K562 (cell line): Measurements from ENCODE around the gene MBD3L4. TPM values are rescaled to one million over a fixed set of nuclear protein-coding genes. Genes with fewer than 3 reads are reported as not detected.

Experiments
- ATAC-seq: fragments of 200-7000 bp; cut with Tn5 transposase; 3 replicates; pipeline ENCODE4 v1.9.1; 2020; ENCODE audit warnings: moderate library complexity
- BruUV-seq: library from RNA; stranded (reverse); fragments of 400-500 nt; replicated peaks from 2 replicates; lab custom pipeline; 2021; lab: Mats Ljungman, UMichigan
- CTCF ChIA-PET: fragments of 300-600 bp; formaldehyde crosslinking; extraction: SDS; loops from one replicate; lab custom pipeline; 2021; ENCODE audit warnings: low intra/inter-chr PET ratio; lab: Yijun Ruan, JAX
- POLR2A ChIA-PET: fragments of 300-600, 350-650 bp; sonication (Branson Sonifier 250); formaldehyde crosslinking; extraction: SDS; loops from one replicate; lab custom pipeline; 2021; ENCODE audit warnings: antibody characterized with exemption, inconsistent platforms; lab: Yijun Ruan, JAX
- DNase-seq, 4 experiments: peaks; one replicate each; pipeline versions ENCODE4 v3.0.0 to v3.0.0-alpha.2; 2011 to 2018; ENCODE audit warnings: low spot score in 3 of 4, mixed read lengths in 3 of 4; ENCODE audit errors: extremely low read depth in 1 of 4
- FAIRE-seq: peaks from 2 replicates; lab custom pipeline; 2011; peaks lifted over from hg19 to GRCh38; lab: Jason Lieb, UNC
- H2AFZ ChIP-seq: 2 replicates; pipeline ENCODE4 v1.6.0; 2011; ENCODE audit warnings: low read depth, low read length, control low read depth, inconsistent platforms
- H3K27ac ChIP-seq: fragments of 200-600 bp; 3 replicates; pipeline ENCODE4 v1.8.0; 2011; ENCODE audit warnings: low read depth, mild to moderate bottlenecking, control low read depth, inconsistent platforms, low read length, moderate library complexity, mixed read lengths; ENCODE audit errors: extremely low read depth
- H3K27me3 ChIP-seq, 2 experiments: fragments of 300-600 bp in 1 of 2; 2 replicates in 1 of 2; 3 replicates in 1 of 2; pipeline versions ENCODE4 v1.6.0 to v1.8.0; 2011; ENCODE audit warnings: inconsistent platforms in 2 of 2, low read length in 2 of 2, mild to moderate bottlenecking in 1 of 2, mixed read lengths in 1 of 2, moderate library complexity in 1 of 2; ENCODE audit not compliant: control insufficient read depth in 2 of 2, insufficient read depth in 2 of 2
- H3K36me3 ChIP-seq: fragments of 300-600 bp; 3 replicates; pipeline ENCODE4 v1.8.0; 2011; ENCODE audit warnings: mild to moderate bottlenecking, low read length, inconsistent platforms; ENCODE audit not compliant: control insufficient read depth, insufficient read depth
- H3K4me1 ChIP-seq, 2 experiments: fragments of 200-600 bp in 1 of 2; replicated peaks in 1 of 2; 2 replicates in 1 of 2; 3 replicates in 1 of 2; pipeline versions ENCODE4 v1.5.1 to v1.8.0; 2011; ENCODE audit warnings: inconsistent platforms in 2 of 2, low read length in 2 of 2, mild to moderate bottlenecking in 1 of 2, mixed read lengths in 1 of 2, moderate library complexity in 1 of 2; ENCODE audit not compliant: control insufficient read depth in 2 of 2, insufficient read depth in 2 of 2
- H3K4me2 ChIP-seq: 2 replicates; pipeline ENCODE4 v1.6.1; 2011; ENCODE audit warnings: low read length, control low read depth, inconsistent platforms, mixed read lengths; ENCODE audit not compliant: insufficient read depth
- H3K4me3 ChIP-seq: fragments of 200-600 bp; sonication (generic), shearing (Covaris generic); 2 replicates; pipeline ENCODE4 v1.5.1; 2016; ENCODE audit warnings: control low read depth, inconsistent platforms
- H3K79me2 ChIP-seq: fragments of 200-600 bp; 3 replicates; pipeline ENCODE4 v1.8.0; 2011; ENCODE audit warnings: low read length, inconsistent platforms; ENCODE audit not compliant: control insufficient read depth, insufficient read depth
- H3K9ac ChIP-seq, 2 experiments: 2 replicates each; pipeline versions ENCODE4 v1.6.0 to v1.6.1; 2011; ENCODE audit warnings: low read depth in 2 of 2, low read length in 2 of 2, control low read depth in 1 of 2, inconsistent platforms in 1 of 2, mild to moderate bottlenecking in 1 of 2, mixed read lengths in 1 of 2; ENCODE audit not compliant: insufficient read depth in 1 of 2
- H3K9me1 ChIP-seq: one replicate; pipeline ENCODE4 v1.6.0; 2011; ENCODE audit warnings: inconsistent platforms, mild to moderate bottlenecking, low read length, moderate library complexity; ENCODE audit not compliant: control insufficient read depth, insufficient read depth
- H3K9me3 ChIP-seq: replicated peaks from 2 replicates; pipeline ENCODE4 v1.5.1; 2011; ENCODE audit warnings: low read depth, low read length, inconsistent platforms; ENCODE audit not compliant: control insufficient read depth, insufficient read depth
- H4K20me1 ChIP-seq: replicated peaks from 2 replicates; pipeline ENCODE4 v1.6.1; 2011; ENCODE audit warnings: low read length, inconsistent platforms, mixed read lengths; ENCODE audit not compliant: control insufficient read depth, insufficient read depth
- ASH1L ChIP-seq: fragments of 450-650 bp; IDR thresholded peaks from 2 replicates; pipeline ENCODE4 v1.6.1; 2018; ENCODE audit warnings: borderline replicate concordance, mild to moderate bottlenecking, low read depth; ENCODE audit not compliant: partially characterized antibody
- BRCA1 ChIP-seq, 2 experiments: fragments of 450-650 bp in 1 of 2; sonication (generic) in 1 of 2; formaldehyde crosslinking in 1 of 2; IDR thresholded peaks; 2 replicates each; pipeline versions ENCODE4 v1.5.0 to v1.6.1; 2017 to 2020; ENCODE audit warnings: mild to moderate bottlenecking in 1 of 2, missing genetic modification reagents in 1 of 2
- CBFA2T2 ChIP-seq: fragments of 450-650 bp; conservative IDR thresholded peaks from 2 replicates; pipeline ENCODE4 v1.6.1; 2017; ENCODE audit warnings: mild to moderate bottlenecking
- FOSL1 ChIP-seq: fragments of 200-800 bp; sonication (Bioruptor generic); conservative IDR thresholded peaks from 2 replicates; pipeline ENCODE4 v1.6.1; 2016; ENCODE audit warnings: missing genetic modification characterization, missing compliant biosample characterization
- MEIS2 ChIP-seq: fragments of 450-650 bp; IDR thresholded peaks from 2 replicates; pipeline ENCODE4 v1.6.1; 2014; ENCODE audit warnings: mild to moderate bottlenecking; ENCODE audit not compliant: partially characterized antibody
- NR2C1 ChIP-seq, 2 experiments: fragments of 450-650 bp; IDR thresholded peaks; 2 replicates each; pipeline ENCODE4 v1.6.1; 2017; ENCODE audit warnings: mild to moderate bottlenecking in 2 of 2, antibody characterized with exemption in 1 of 2, inconsistent platforms in 1 of 2, missing compliant biosample characterization in 1 of 2, missing genetic modification characterization in 1 of 2
- NR2C2 ChIP-seq, 2 experiments: fragments of 200-800 bp in 1 of 2; sonication (Bioruptor generic) in 1 of 2; sonication (generic) in 1 of 2; formaldehyde crosslinking in 1 of 2; IDR thresholded peaks; 2 replicates each; pipeline versions ENCODE4 v1.6.1 to v1.8.0; 2016 to 2022; ENCODE audit warnings: mild to moderate bottlenecking in 1 of 2, missing compliant biosample characterization in 1 of 2, missing genetic modification characterization in 1 of 2, missing genetic modification reagents in 1 of 2
- RAD51 ChIP-seq: fragments of 450-650 bp; IDR thresholded peaks from 2 replicates; pipeline ENCODE4 v1.7.1; 2016; ENCODE audit warnings: low read depth, mild to moderate bottlenecking, borderline replicate concordance
- RFX1 ChIP-seq: fragments of 450-650 bp; IDR thresholded peaks from 2 replicates; pipeline ENCODE4 v1.6.1; 2016; ENCODE audit warnings: mild to moderate bottlenecking, moderate library complexity
- SOX6 ChIP-seq: fragments of 450-650 bp; IDR thresholded peaks from 2 replicates; pipeline ENCODE4 v1.6.1; 2014; ENCODE audit warnings: mild to moderate bottlenecking
- USF1 ChIP-seq: sonication (generic); formaldehyde crosslinking; IDR thresholded peaks from 2 replicates; pipeline ENCODE4 v1.9.0; 2022; ENCODE audit warnings: mild to moderate bottlenecking, missing genetic modification reagents
- USF2 ChIP-seq: sonication (generic); formaldehyde crosslinking; IDR thresholded peaks from 2 replicates; pipeline ENCODE4 v1.5.0; 2020; ENCODE audit warnings: missing genetic modification reagents
- WGBS: fragments of 100-300 bp; shearing (Covaris generic); methylation state at CpG from one replicate; pipeline ENCODE4 v1.1.6; 2016; ENCODE audit warnings: low coverage, mixed read lengths; ENCODE audit not compliant: insufficient coverage; ENCODE audit errors: missing lambda C conversion rate; 5-methylcytosine and 5-hydroxymethylcytosine counted together
- in situ Hi-C: fragments of 300-500 bp; cut with MboI; formaldehyde crosslinking; loops from 4 replicates; pipeline ENCODE4 v1.15.0; 2018; ENCODE audit warnings: inconsistent platforms, mixed read lengths
- intact Hi-C: fragments of 100-400 bp; cut with micrococcal nuclease; formaldehyde crosslinking; loops from 2 replicates; pipeline ENCODE4 v1.14.2; 2022
- polyA plus RNA-seq, 8 experiments: library from polyadenylated mRNA; depleted of rRNA in 4 of 8; stranded (reverse) in 5 of 8; unstranded in 3 of 8; fragments of >200 nt; fragmentation: Nextera tagmentation in 2 of 8; fragmentation: Illumina TruSeq in 1 of 8; extraction: Ambion mirVana in 2 of 8; extraction: Trizol in 1 of 8; gene quantifications; 2 replicates each; pipeline versions ENCODE4 v1.2.1 to v1.2.3, GENCODE V29; 2011 to 2014; ENCODE audit warnings: inconsistent platforms in 1 of 8, missing spikeins in 1 of 8
- total RNA-seq, 7 experiments: library from RNA; depleted of rRNA in 6 of 7; stranded (reverse); fragments of >200 nt in 6 of 7; fragmentation: Illumina TruSeq in 2 of 7; extraction: Trizol in 2 of 7; gene quantifications; 2 replicates each; pipeline versions ENCODE4 v1.2.1 to v1.2.3, GENCODE V29; 2011 to 2021; ENCODE audit warnings: low replicate concordance in 1 of 7

MBD3L4 gene
- total and polyA plus RNA-seq, 9 of the 15 experiments (the other 6 are each of a cell fraction or from before 2014, with no cell fraction given), result not detected

GRCh38 chr19:7013678-7014077, 26.3 kb downstream of the MBD3L4 start:
- Histone ChIP-seq H2AFZ (no peak overlapping the region), H3K9me1 (no peaks in the 10 kb centered on the region), H3K4me2 (no peak overlapping the region), H3K27ac (no peak overlapping the region), H3K79me2 (no peaks in the 10 kb centered on the region), H3K36me3 (no peaks in the 10 kb centered on the region)
- no peak for ATAC-seq
- 6% methylated on average over 4 of the region's 4 CpGs for WGBS
- intact Hi-C loops, result no loop called here
- in situ Hi-C loops, result no loop called here
- TF ChIP-seq ASH1L (no peak), FOSL1 (tag) (peak; percentile 69), SOX6 (0 out of 2 replicates have a peak, but pooled peaks have one; percentile 21), MEIS2 (peak; percentile 58)
- TF ChIP-seq, all 486 proteins: peak for 3
- BruUV-seq, result no TSS peak
- H3K27me3 ChIP-seq, result peaks cover 0 to 13% of the 10 kb centered on the region in 2 experiments; a peak in 2 of 5 replicates
- H3K4me3 ChIP-seq, result no peak overlapping the region
- H3K9ac ChIP-seq, result no peak overlapping the region
- no peaks in the 10 kb centered on the region for H3K9me3 ChIP-seq
- POLR2A ChIA-PET, result no interaction called here
- DNase-seq, result no peak
- CTCF ChIA-PET, result interaction anchor here (0.7 kb wide), 1 partner anchor 55 kb away, joined by 3 read pairs; no protein-coding TSS in a partner anchor
- H3K4me1 ChIP-seq, result no peaks in the 10 kb centered on the region
- no peaks in the 10 kb centered on the region for H4K20me1 ChIP-seq
- FAIRE-seq, result no peak

- intact Hi-C loops, result no loop called here
- BruUV-seq, result no TSS peak
- ATAC-seq (no peak), FAIRE-seq (no peak), DNase-seq (no peak)
- Histone ChIP-seq H3K79me2 (no peaks in the 10 kb centered on the region), H3K27me3 (peaks cover 0 to 6% of the 10 kb centered on the region in 2 experiments; a peak in 2 of 5 replicates), H3K36me3 (no peaks in the 10 kb centered on the region), H3K27ac (no peak overlapping the region), H4K20me1 (no peaks in the 10 kb centered on the region), H3K4me1 (no peaks in the 10 kb centered on the region), H3K9ac (no peak overlapping the region), H3K9me3 (0 out of 2 replicates have a peak, but pooled peaks cover 3% of the 10 kb centered on the region), H3K9me1 (no peaks in the 10 kb centered on the region), H3K4me2 (no peak overlapping the region), H2AFZ (no peak overlapping the region), H3K4me3 (no peak overlapping the region)
- ChIA-PET CTCF (no interaction called here), POLR2A (no interaction called here)
- WGBS, result 1% methylated on average over 11 of the region's 12 CpGs
- in situ Hi-C loops, result no loop called here
- no peak for TF ChIP-seq BRCA1 (IDR thresholded peaks at IDR 0.05)
- TF ChIP-seq BRCA1 (CRISPR knock-in tag; IDR thresholded peaks at IDR 0.05), result no peak
- peak; percentile 83 for TF ChIP-seq USF1 (CRISPR knock-in tag)
- TF ChIP-seq RAD51, result peak; percentile 78
- TF ChIP-seq USF2 (CRISPR knock-in tag), result peak; percentile 84
- no peak for TF ChIP-seq NR2C2 (CRISPR knock-in tag; IDR thresholded peaks at IDR 0.05)
- TF ChIP-seq NR2C2 (tag; IDR thresholded peaks at IDR 0.05), result peak; percentile 62; the same call in 1 of the 2 replicates
- 0 out of 2 replicates have a peak, but pooled peaks have one; percentile 5 for TF ChIP-seq CBFA2T2
- TF ChIP-seq NR2C1 (IDR thresholded peaks at IDR 0.05), result peak; percentile 64
- peak; percentile 74 for TF ChIP-seq NR2C1 (tag; IDR thresholded peaks at IDR 0.05)
- peak; percentile 26; the same call in 1 of the 2 replicates for TF ChIP-seq RFX1
Measured at GRCh38 chr19:7010722-7011593, 29.0 kb downstream of the MBD3L4 start.
